Right atrium auricular region (tissue), 2 donors: ENCODE data around the gene ACOT13. TPM values are rescaled to one million over a fixed set of nuclear protein-coding genes. Genes with fewer than 3 reads are reported as not detected.
"Not testable (repeated sequence)": the region's sequence is repeated elsewhere in the genome, so short reads cannot be mapped to it uniquely, and the experiment has no call there.

ENCODE experiments used
- DNase-seq: peaks from one replicate; pipeline ENCODE4 v3.0.0-alpha.2; 2019; ENCODE audit warnings: low spot score
- H3K27ac ChIP-seq, 2 donors: fragments of 200-600 bp; sonication (generic); 1 replicate in 1 of 2; 2 replicates in 1 of 2; pipeline ENCODE4 v1.5.1; 2016 to 2019
- H3K27me3 ChIP-seq, 2 donors: fragments of 200-600 bp; sonication (generic); one replicate each; pipeline versions ENCODE4 v1.5.1 to v1.6.0; 2017 to 2019
- H3K36me3 ChIP-seq: fragments of 200-600 bp; sonication (generic); one replicate; pipeline ENCODE4 v1.5.1; 2016
- H3K4me1 ChIP-seq, 2 donors: fragments of 200-600 bp; sonication (generic); one replicate each; pipeline versions ENCODE4 v1.5.1 to v1.6.0; 2017 to 2019
- H3K4me3 ChIP-seq, 2 donors: fragments of 200-600 bp; sonication (generic); 1 replicate in 1 of 2; 2 replicates in 1 of 2; pipeline ENCODE4 v1.5.1; 2017 to 2019; ENCODE audit warnings: mild to moderate bottlenecking in 1 of 2, moderate library complexity in 1 of 2
- H3K9me3 ChIP-seq, 2 donors: fragments of 200-600 bp; sonication (generic); one replicate each; pipeline ENCODE4 v1.5.1; 2019
- total RNA-seq, 2 donors: library from RNA; depleted of rRNA; stranded (reverse); fragments of >200 nt; gene quantifications; one replicate each; pipeline ENCODE4 v1.1.0, GENCODE V29; 2016
- TF ChIP-seq, protein P1 (sequence below), 2 donors: fragments of 200-600 bp; sonication (generic); IDR thresholded peaks; one replicate each; pipeline ENCODE4 v1.5.1; 2019; ENCODE audit warnings: antibody characterized with exemption in 2 of 2

Gene ACOT13
- total RNA-seq, 2 donors from 2014 or later = 12.0 to 19.9 TPM

DNA sequence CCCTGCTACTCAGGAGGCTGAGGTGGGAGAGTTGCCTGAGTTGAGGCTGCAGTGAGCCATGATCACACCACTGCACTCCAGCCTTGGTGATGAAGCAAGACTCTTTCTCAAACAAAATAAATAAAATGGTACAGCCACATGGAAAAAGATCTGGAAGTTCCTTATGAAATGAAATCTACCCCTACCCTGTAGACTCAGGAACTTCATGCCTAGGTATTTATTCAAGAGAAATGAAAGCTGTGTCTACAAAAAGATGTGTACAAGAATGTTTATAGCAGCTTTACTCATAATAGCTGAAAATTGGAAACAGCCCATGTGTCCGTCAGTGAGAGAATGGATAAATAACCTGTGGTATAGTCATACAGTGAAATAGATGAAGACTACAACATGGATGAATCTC, 67.3 kb downstream of the ACOT13 start:
- no peak for DNase-seq
- Histone ChIP-seq H3K4me3 (no peak overlapping the region), H3K9me3 (peaks cover 0 to 7% of the 10 kb centered on the region in 2 donors), H3K27me3 (no peaks in the 10 kb centered on the region), H3K4me1 (no peaks in the 10 kb centered on the region), H3K27ac (no peak overlapping the region), H3K36me3 (no peaks in the 10 kb centered on the region)
- TF ChIP-seq, protein P1, sequence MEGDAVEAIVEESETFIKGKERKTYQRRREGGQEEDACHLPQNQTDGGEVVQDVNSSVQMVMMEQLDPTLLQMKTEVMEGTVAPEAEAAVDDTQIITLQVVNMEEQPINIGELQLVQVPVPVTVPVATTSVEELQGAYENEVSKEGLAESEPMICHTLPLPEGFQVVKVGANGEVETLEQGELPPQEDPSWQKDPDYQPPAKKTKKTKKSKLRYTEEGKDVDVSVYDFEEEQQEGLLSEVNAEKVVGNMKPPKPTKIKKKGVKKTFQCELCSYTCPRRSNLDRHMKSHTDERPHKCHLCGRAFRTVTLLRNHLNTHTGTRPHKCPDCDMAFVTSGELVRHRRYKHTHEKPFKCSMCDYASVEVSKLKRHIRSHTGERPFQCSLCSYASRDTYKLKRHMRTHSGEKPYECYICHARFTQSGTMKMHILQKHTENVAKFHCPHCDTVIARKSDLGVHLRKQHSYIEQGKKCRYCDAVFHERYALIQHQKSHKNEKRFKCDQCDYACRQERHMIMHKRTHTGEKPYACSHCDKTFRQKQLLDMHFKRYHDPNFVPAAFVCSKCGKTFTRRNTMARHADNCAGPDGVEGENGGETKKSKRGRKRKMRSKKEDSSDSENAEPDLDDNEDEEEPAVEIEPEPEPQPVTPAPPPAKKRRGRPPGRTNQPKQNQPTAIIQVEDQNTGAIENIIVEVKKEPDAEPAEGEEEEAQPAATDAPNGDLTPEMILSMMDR (IDR thresholded peaks at IDR 0.05) = no peak

DNA sequence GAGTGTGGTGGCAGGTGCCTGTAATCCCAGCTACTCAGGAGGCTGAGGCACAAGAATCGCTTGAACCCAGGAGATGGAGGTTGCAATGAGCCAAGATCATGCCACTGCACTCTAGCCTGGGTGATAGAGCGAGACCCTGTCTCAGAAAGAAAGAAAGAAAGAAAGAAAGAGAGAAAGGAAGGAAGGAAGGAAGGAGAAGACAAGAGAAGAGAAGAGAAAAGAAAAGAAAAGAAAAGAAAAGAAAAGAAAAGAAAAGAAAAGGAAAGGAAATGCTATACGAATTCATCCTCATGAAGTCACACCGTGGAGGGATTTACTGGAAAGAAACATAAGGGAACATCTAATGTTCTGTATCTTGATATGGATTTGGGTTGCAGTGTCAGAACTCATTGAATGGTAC, 67.8 kb downstream of the ACOT13 start:
- not testable (repeated sequence) for H3K4me1 ChIP-seq, H3K27ac ChIP-seq, DNase-seq, H3K4me3 ChIP-seq, H3K36me3 ChIP-seq, H3K27me3 ChIP-seq, H3K9me3 ChIP-seq

DNA sequence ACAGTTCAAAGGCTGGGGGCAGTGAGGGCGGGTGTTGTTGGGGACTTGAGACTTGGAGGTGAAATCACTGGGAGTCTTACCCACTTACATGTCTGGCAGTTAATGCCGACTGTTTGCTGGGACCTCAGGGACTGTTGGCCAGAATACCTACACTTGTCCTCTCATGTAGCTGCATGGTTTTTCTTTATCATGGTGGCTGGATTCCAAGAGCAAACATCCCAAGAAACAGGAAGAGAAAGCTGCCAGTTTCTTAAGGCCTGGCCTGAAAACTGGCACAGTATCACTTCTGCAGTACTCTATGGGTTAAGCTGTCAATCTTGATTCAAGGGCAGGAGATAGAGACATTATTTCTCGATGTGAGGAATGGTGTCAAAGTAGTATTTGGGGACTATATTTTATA, 71.9 kb downstream of the ACOT13 start:
- Histone ChIP-seq H3K27me3 (no peaks in the 10 kb centered on the region), H3K27ac (no peak overlapping the region), H3K36me3 (no peaks in the 10 kb centered on the region), H3K4me1 (no peaks in the 10 kb centered on the region), H3K9me3 (no peaks in the 10 kb centered on the region), H3K4me3 (no peak overlapping the region)
- no peak for DNase-seq
- TF ChIP-seq, protein P1 (IDR thresholded peaks at IDR 0.05) = no peak

DNA sequence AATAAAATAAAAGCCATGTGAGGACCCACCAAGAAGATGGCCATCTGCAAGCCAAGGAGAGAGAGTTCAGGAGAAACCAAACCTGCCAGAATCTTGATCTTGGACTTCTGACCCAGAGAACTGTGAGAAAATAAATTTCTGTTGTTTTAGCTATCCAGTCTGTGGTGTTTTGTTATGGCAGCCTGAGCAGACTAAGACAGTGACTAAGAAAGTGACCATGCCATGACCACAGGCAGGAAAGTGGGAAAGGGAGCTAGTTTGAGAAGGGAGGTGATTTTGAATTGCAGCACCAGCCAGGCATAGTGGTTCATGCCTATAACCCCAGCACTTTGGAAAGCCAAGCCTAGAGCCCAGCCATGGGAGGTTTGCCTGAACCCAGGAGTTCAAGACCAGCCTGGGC, 74.0 kb downstream of the ACOT13 start:
- H3K27me3 ChIP-seq = no peaks in the 10 kb centered on the region
- no peak for DNase-seq
- no peak overlapping the region for H3K4me3 ChIP-seq
- H3K9me3 ChIP-seq = no peaks in the 10 kb centered on the region
- TF ChIP-seq, protein P1 (IDR thresholded peaks at IDR 0.05) = no peak
- no peaks in the 10 kb centered on the region for H3K4me1 ChIP-seq
- no peaks in the 10 kb centered on the region for H3K36me3 ChIP-seq
- no peak overlapping the region for H3K27ac ChIP-seq

DNA sequence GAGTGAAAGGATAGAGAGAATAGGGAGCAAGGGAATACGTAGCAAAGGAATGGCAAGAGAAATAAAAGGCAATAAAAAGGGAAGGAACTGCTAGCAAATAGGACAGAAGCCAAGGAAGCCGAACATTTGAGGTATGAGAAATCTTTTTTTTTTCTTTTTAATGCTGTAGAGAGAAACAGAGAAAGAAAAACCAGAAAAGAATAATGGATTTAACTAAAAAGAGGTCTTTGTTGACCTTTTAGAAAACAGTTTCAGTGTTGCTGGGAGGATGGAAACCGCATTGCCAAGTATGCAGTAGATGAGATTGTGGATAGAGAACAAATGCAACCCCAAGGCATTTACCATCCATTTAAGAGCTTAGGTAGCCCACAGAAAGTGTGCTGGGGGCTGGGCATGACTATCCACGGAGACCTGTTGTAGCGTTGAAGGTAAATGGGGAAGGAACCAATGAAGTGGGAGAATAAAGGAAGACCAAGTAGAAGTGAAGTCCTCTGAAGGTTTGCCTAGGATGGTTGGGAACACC, 75.4 kb downstream of the ACOT13 start:
- no peaks in the 10 kb centered on the region for H3K4me1 ChIP-seq
- DNase-seq = no peak
- TF ChIP-seq, protein P1 (IDR thresholded peaks at IDR 0.05) = no peak
- H3K27me3 ChIP-seq = no peaks in the 10 kb centered on the region
- no peaks in the 10 kb centered on the region for H3K9me3 ChIP-seq
- H3K4me3 ChIP-seq = no peak overlapping the region
- no peaks in the 10 kb centered on the region for H3K36me3 ChIP-seq
- H3K27ac ChIP-seq = no peak overlapping the region

DNA sequence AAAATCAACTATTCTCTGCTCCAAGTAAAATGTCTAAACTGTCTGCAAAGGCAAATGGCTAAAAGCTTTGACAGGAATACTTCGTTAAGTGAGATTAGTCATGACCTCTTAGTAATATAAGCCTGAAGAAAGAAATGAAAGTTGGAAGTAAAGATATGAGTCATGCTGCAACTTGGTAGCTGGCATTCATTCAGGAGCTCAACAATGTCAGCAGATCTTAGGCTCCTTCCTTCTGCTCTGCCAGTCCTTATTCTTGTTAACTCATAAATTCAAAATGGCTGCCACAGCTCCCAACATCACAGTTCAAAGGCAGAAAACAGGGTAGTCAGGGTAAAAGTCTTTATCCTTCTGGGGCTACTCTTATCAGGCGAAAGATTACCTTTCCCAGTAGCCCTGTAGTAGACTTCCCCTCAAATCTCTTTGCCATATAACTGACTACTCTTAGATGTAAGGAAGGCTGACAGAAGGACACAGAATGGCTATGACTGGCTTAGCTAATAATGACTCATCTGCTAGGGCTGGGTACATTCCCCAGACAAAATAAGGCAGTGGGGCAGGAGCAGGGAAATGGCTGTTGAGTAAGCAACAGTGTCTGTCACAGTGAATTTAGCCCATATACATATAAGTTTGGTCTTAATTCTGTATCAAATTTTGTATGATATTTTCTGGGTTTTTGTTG, 76.5 kb downstream of the ACOT13 start:
- Histone ChIP-seq H3K9me3 (no peaks in the 10 kb centered on the region), H3K4me3 (no peak overlapping the region), H3K4me1 (no peaks in the 10 kb centered on the region), H3K27me3 (no peaks in the 10 kb centered on the region), H3K27ac (peak overlapping the region in 1 of 2 donors; percentile 8), H3K36me3 (no peaks in the 10 kb centered on the region)
- TF ChIP-seq, protein P1 (IDR thresholded peaks at IDR 0.05) = no peak
- no peak for DNase-seq
